RWPE1 (cell line): Measurements from ENCODE around the gene IFNG.

Source experiments
- CTCF ChIA-PET: fragments of 350-600 bp; sonication (Branson Sonifier 250); formaldehyde crosslinking; extraction: SDS; loops from one replicate; lab custom pipeline; 2021; lab: Yijun Ruan, JAX
- POLR2A ChIA-PET: fragments of 400-600 bp; formaldehyde crosslinking; extraction: SDS; loops from one replicate; lab custom pipeline; 2020; ENCODE audit warnings: antibody characterized with exemption; ENCODE audit not compliant: low non-redundant PET; lab: Yijun Ruan, JAX
- DNase-seq: peaks from one replicate; pipeline ENCODE4 v3.0.0; 2012; ENCODE audit warnings: low spot score
- H3K27ac ChIP-seq: fragments of 450-650 bp; 2 replicates; pipeline ENCODE4 v1.5.1; 2017
- CTCF ChIP-seq: fragments of 450-650 bp; conservative IDR thresholded peaks from 2 replicates; pipeline ENCODE4 v1.5.1; 2017; ENCODE audit warnings: low read depth, mild to moderate bottlenecking

The IFNG gene

GRCh38 chr12:68138480-68138879, 21.1 kb downstream of the IFNG start:
- ChIA-PET CTCF (interaction anchor here (0.6 kb wide), 1 partner anchor 32 kb away, joined by 3 read pairs; no protein-coding TSS in a partner anchor), POLR2A (no interaction called here)
- no peak overlapping the region for H3K27ac ChIP-seq
- no peak for DNase-seq
- no peak for TF ChIP-seq CTCF

- no peak overlapping the region for H3K27ac ChIP-seq
- no peak for DNase-seq
- POLR2A ChIA-PET: no interaction called here
- no peak for TF ChIP-seq CTCF
- CTCF ChIA-PET: no interaction called here
Observed at GRCh38 chr12:68137335-68137830, 22.2 kb downstream of the IFNG start.

- TF ChIP-seq CTCF: no peak
- H3K27ac ChIP-seq: no peak overlapping the region
- CTCF ChIA-PET: no interaction called here
- no peak for DNase-seq
- POLR2A ChIA-PET: no interaction called here
Observed at GRCh38 chr12:68135520-68135919, 24.0 kb downstream of the IFNG start.

- H3K27ac ChIP-seq: no peak overlapping the region
- CTCF ChIA-PET: interaction anchor here (0.7 kb wide), 1 partner anchor 30 kb away, joined by 3 read pairs; no protein-coding TSS in a partner anchor
- TF ChIP-seq CTCF: no peak
- POLR2A ChIA-PET: no interaction called here
- no peak for DNase-seq
Observed at GRCh38 chr12:68131867-68132414, 27.6 kb downstream of the IFNG start.

GRCh38 chr12:68129979-68130378, 29.6 kb downstream of the IFNG start:
- no peak for TF ChIP-seq CTCF
- ChIA-PET CTCF (interaction anchor here (0.7 kb wide), 1 partner anchor 1249 kb away, joined by 5 read pairs; no protein-coding TSS in a partner anchor), POLR2A (no interaction called here)
- no peak for DNase-seq
- H3K27ac ChIP-seq: no peak overlapping the region

- CTCF ChIA-PET: interaction anchor here (0.5 kb wide), 1 partner anchor 209 kb away, joined by 3 read pairs; no protein-coding TSS in a partner anchor
- POLR2A ChIA-PET: no interaction called here
Observed at GRCh38 chr12:68122236-68122920, 37.2 kb downstream of the IFNG start.

More at GRCh38 chr12:68122236-68122920, 37.2 kb downstream of the IFNG start:
- H3K27ac ChIP-seq: no peak overlapping the region
- DNase-seq: no peak
- TF ChIP-seq CTCF: no peak
